ENCODE measurements around the gene KIF9.
"Not testable (repeated sequence)": the region's sequence is repeated elsewhere in the genome, so short reads cannot be mapped to it uniquely, and the experiment has no call there.

KIF9 gene

GRCh38 chr3:47314056-47314764 lies 31.6 kb upstream of the KIF9 start:
- peaks cover 0 to 68% (median 25%) of the 10 kb centered on the region in 11 experiments; a peak in 14 of 22 replicates for H4K20me1 ChIP-seq
- H3K27ac ChIP-seq = peak overlapping the region in 6 of 11 experiments; percentile 11 to 50 (median 29); a peak in 7 of 22 replicates

GRCh38 chr3:47313341-47314055 lies 30.9 kb upstream of the KIF9 start:
- Histone ChIP-seq H3K4me1 (peaks cover 15 to 58% (median 34%) of the 10 kb centered on the region in 10 experiments), H3K4me3 (0 out of 20 replicates have a peak overlapping the region, but pooled peaks of 1 of the 10 experiments have one; percentile 2), H3K27ac (peak overlapping the region in 5 of 11 experiments; percentile 1 to 50 (median 32); a peak in 6 of 22 replicates), H3K4me2 (peak overlapping the region in 8 of 11 experiments; percentile 33 to 83 (median 71); a peak in 16 of 22 replicates), H3K9me3 (replicated peaks in 1 of 11) (peaks cover 0 to 17% (median 10%) of the 10 kb centered on the region in 11 experiments; a peak in 15 of 22 replicates), H3K27me3 (no peaks in the 10 kb centered on the region), H3K36me3 (peaks cover 6 to 36% (median 13%) of the 10 kb centered on the region in 11 experiments; a peak in 20 of 22 replicates), H4K20me1 (peaks cover 0 to 61% (median 24%) of the 10 kb centered on the region in 11 experiments; a peak in 12 of 22 replicates), H3K9ac (no peak overlapping the region)
- no peak; a peak in 1 of 22 replicates for TF ChIP-seq Cebpa-rat (IDR thresholded peaks at IDR 0.05)

More at GRCh38 chr3:47314056-47314764, 31.6 kb upstream of the KIF9 start:
- Histone ChIP-seq H3K27me3 (no peaks in the 10 kb centered on the region), H3K4me2 (peak overlapping the region; percentile 24 to 83 (median 64); a peak in 19 of 22 replicates), H3K9me3 (replicated peaks in 1 of 11) (peaks cover 0 to 10% (median 4%) of the 10 kb centered on the region in 11 experiments; a peak in 15 of 22 replicates), H3K36me3 (peaks cover 8 to 40% (median 16%) of the 10 kb centered on the region in 11 experiments; a peak in 21 of 22 replicates), H3K4me1 (peaks cover 15 to 58% (median 34%) of the 10 kb centered on the region in 10 experiments), H3K4me3 (no peak overlapping the region), H3K9ac (no peak overlapping the region)
- no peak for TF ChIP-seq Cebpa-rat (IDR thresholded peaks at IDR 0.05)

GRCh38 chr3:47310391-47310790 lies 27.8 kb upstream of the KIF9 start:
- no peak overlapping the region for H3K4me3 ChIP-seq
- peaks cover 0 to 33% (median 21%) of the 10 kb centered on the region in 11 experiments; a peak in 15 of 22 replicates for H3K9me3 ChIP-seq (replicated peaks in 1 of 11)
- H3K4me2 ChIP-seq = no peak overlapping the region
- TF ChIP-seq Cebpa-rat (IDR thresholded peaks at IDR 0.05) = no peak
- H4K20me1 ChIP-seq = peaks cover 0 to 71% (median 16%) of the 10 kb centered on the region in 11 experiments; a peak in 12 of 22 replicates
- H3K9ac ChIP-seq = no peak overlapping the region
- H3K36me3 ChIP-seq = peaks cover 18 to 42% (median 24%) of the 10 kb centered on the region in 11 experiments
- no peaks in the 10 kb centered on the region for H3K27me3 ChIP-seq
- no peak overlapping the region for H3K27ac ChIP-seq
- peaks cover 23 to 61% (median 36%) of the 10 kb centered on the region in 10 experiments for H3K4me1 ChIP-seq

- H3K27ac ChIP-seq, H3K27me3 ChIP-seq, H3K9ac ChIP-seq, H3K4me3 ChIP-seq, H3K4me2 ChIP-seq: not testable (repeated sequence)
- H4K20me1 ChIP-seq = peaks cover 0 to 71% (median 6%) of the 10 kb centered on the region in 11 experiments; a peak in 13 of 22 replicates
- peaks cover 0 to 33% (median 21%) of the 10 kb centered on the region in 11 experiments; a peak in 15 of 22 replicates for H3K9me3 ChIP-seq (replicated peaks in 1 of 11)
- H3K36me3 ChIP-seq = peaks cover 18 to 48% (median 31%) of the 10 kb centered on the region in 11 experiments
- peaks cover 11 to 58% (median 30%) of the 10 kb centered on the region in 10 experiments; a peak in 17 of 20 replicates for H3K4me1 ChIP-seq
Measured at GRCh38 chr3:47309231-47309630, 26.6 kb upstream of the KIF9 start.

GRCh38 chr3:47306022-47306421 lies 23.4 kb upstream of the KIF9 start:
- no peak overlapping the region for H3K27ac ChIP-seq
- no peak overlapping the region for H3K9ac ChIP-seq
- peak overlapping the region in 9 of 11 experiments; percentile 3 to 34 (median 17); a peak in 11 of 22 replicates for H3K4me2 ChIP-seq
- peaks cover 0 to 33% (median 21%) of the 10 kb centered on the region in 11 experiments; a peak in 15 of 22 replicates for H3K9me3 ChIP-seq (replicated peaks in 1 of 11)
- no peaks in the 10 kb centered on the region for H3K27me3 ChIP-seq
- H3K36me3 ChIP-seq = peaks cover 43 to 77% (median 59%) of the 10 kb centered on the region in 11 experiments
- no peak overlapping the region for H3K4me3 ChIP-seq
- H4K20me1 ChIP-seq = peaks cover 0 to 78% (median 11%) of the 10 kb centered on the region in 11 experiments; a peak in 12 of 22 replicates
- H3K4me1 ChIP-seq = peaks cover 4 to 33% (median 13%) of the 10 kb centered on the region in 10 experiments; a peak in 15 of 20 replicates
- TF ChIP-seq Cebpa-rat (IDR thresholded peaks at IDR 0.05) = no peak

- H3K4me3 ChIP-seq = no peak overlapping the region
- peak overlapping the region in 2 of 11 experiments; percentile 14 to 55; a peak in 2 of 22 replicates for H3K4me2 ChIP-seq
- H3K9ac ChIP-seq = no peak overlapping the region
- no peak for TF ChIP-seq Cebpa-rat (IDR thresholded peaks at IDR 0.05)
- peaks cover 25 to 68% (median 58%) of the 10 kb centered on the region in 11 experiments for H3K36me3 ChIP-seq
- no peaks in the 10 kb centered on the region for H3K9me3 ChIP-seq (replicated peaks in 1 of 11)
- no peak overlapping the region for H3K27ac ChIP-seq
- no peaks in the 10 kb centered on the region for H3K27me3 ChIP-seq
- H3K4me1 ChIP-seq = peaks cover 17 to 61% (median 26%) of the 10 kb centered on the region in 10 experiments
- peaks cover 9 to 81% (median 31%) of the 10 kb centered on the region in 11 experiments; a peak in 18 of 22 replicates for H4K20me1 ChIP-seq
Measured at GRCh38 chr3:47301456-47301855, 18.9 kb upstream of the KIF9 start.

- H3K27ac ChIP-seq = no peak overlapping the region
- H3K4me2 ChIP-seq = peak overlapping the region in 2 of 11 experiments; percentile 33 to 40; a peak in 5 of 22 replicates
- H3K36me3 ChIP-seq = peaks cover 25 to 80% (median 60%) of the 10 kb centered on the region in 11 experiments
- no peak overlapping the region for H3K9ac ChIP-seq
- H3K9me3 ChIP-seq (replicated peaks in 1 of 11) = no peaks in the 10 kb centered on the region
- peaks cover 23 to 88% (median 46%) of the 10 kb centered on the region in 11 experiments; a peak in 19 of 22 replicates for H4K20me1 ChIP-seq
- H3K27me3 ChIP-seq = no peaks in the 10 kb centered on the region
- no peak overlapping the region for H3K4me3 ChIP-seq
- no peak for TF ChIP-seq Cebpa-rat (IDR thresholded peaks at IDR 0.05)
- H3K4me1 ChIP-seq = peaks cover 15 to 61% (median 25%) of the 10 kb centered on the region in 10 experiments
Measured at GRCh38 chr3:47299381-47300318, 17.1 kb upstream of the KIF9 start.

GRCh38 chr3:47298439-47298838 lies 15.8 kb upstream of the KIF9 start:
- no peaks in the 10 kb centered on the region for H3K9me3 ChIP-seq (replicated peaks in 1 of 11)
- no peak for TF ChIP-seq Cebpa-rat (IDR thresholded peaks at IDR 0.05)

More at GRCh38 chr3:47298439-47298838, 15.8 kb upstream of the KIF9 start:
- Histone ChIP-seq H3K36me3 (peaks cover 18 to 75% (median 52%) of the 10 kb centered on the region in 11 experiments), H3K9ac (no peak overlapping the region), H3K4me1 (peaks cover 15 to 72% (median 25%) of the 10 kb centered on the region in 10 experiments), H3K4me3 (no peak overlapping the region), H3K27ac (no peak overlapping the region), H4K20me1 (peaks cover 32 to 88% (median 58%) of the 10 kb centered on the region in 11 experiments; a peak in 20 of 22 replicates), H3K27me3 (no peaks in the 10 kb centered on the region), H3K4me2 (no peak overlapping the region; a peak in 1 of 22 replicates)

Measured in BLaER1 treated with 17β-estradiol and CSF1 and Interleukin-3, amounts not matched to agents 10 nM and 100 nM (cell line).